Stimulated activated CD8-positive, alpha-beta memory T cell treated with anti-CD3 and anti-CD28 coated beads, Interleukin-12 subunit alpha, Interleukin-12 subunit beta, amount 100 ng/mL, for 24 hours (primary cell): Measurements from ENCODE around the gene SLC23A1.

Experiments used
- DNase-seq: peaks from one replicate; pipeline ENCODE4 v3.0.0-alpha.2; 2020; ENCODE audit errors: extremely low read depth

SLC23A1 gene

DNA sequence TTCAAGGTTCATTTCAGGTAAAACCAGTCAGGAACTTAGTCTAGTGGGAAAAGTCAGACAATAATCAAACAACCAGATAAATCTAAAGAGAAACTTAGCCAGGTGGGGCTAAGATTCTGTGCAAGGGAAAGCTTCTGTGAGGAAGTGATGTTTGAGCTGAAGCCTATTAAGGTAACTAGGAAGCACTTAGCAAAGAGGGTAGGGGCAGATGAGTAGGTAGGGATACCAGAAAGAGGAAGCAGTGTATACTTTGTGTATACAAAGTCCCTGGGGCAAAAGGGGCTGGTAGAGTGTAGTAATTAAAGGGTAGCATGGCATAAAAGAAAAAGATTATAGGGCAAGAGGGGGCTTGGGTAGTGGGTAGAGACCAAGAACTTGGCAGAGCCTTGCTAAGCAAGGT, 24.4 kb upstream of the SLC23A1 start:
- DNase-seq, result no peak

GRCh38 chr5:139406963-139407362, 23.9 kb upstream of the SLC23A1 start:
- no peak for DNase-seq

GRCh38 chr5:139404484-139404840, 21.4 kb upstream of the SLC23A1 start:
- no peak for DNase-seq

- peak; percentile 98 for DNase-seq
Measured at GRCh38 chr5:139403787-139404483, 20.8 kb upstream of the SLC23A1 start, which contains the start of gene SPATA24. Gene SPATA24 (minus strand): TSS chr5:139404089. CDS start chr5:139404060, 29 bp downstream.

- no peak for DNase-seq
Measured at GRCh38 chr5:139403418-139403786, 20.3 kb upstream of the SLC23A1 start.

DNA sequence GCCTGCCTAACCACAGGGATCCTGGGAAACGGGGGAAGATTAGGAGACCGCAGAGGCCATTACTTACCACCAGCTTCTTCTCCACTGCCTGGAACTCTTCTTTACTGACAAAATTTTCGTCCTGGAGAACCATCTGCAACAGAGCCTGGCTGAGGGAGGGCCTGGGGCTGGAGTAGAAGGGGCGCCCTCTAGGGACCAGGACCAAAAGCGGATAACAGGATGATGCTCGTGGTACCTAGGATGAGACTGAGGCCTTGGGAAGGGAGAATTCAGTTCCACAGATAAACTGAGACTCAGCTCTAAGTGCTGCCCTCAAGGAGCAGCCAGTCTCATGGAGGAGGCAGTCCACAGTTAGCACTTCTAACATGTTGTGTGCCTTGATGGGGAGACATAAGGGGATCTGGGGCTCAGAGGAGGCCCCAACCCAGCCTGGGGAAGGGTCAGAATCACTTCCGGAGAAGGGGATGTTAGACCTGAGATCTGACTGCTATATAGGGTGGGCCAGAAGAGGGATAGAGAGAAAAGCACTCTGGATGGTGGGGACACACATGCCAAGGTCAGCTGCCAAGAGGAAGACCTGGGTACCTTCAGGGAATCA, 19.6 kb upstream of the SLC23A1 start:
- no peak for DNase-seq

DNA sequence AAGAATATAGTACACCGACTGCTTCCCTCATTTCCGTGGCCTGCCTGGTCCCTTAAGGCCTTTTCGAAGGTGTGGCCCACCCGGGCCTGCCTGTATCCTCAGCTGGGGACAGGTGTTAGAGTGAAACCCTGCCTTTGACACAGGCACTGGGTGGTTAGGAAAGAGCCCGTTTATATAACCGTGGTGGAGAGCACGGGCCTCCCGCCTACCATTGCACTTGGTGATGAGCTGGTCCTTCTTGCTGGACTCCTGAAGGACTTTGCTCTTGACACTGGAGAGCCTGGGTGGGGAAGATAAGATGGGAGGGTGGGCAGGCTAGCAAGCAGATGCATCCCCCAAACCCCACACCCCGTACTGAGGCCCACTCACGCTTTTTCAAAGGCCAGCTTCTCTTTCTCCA, 18.4 kb upstream of the SLC23A1 start:
- no peak for DNase-seq

GRCh38 chr5:139399501-139400121, 16.5 kb upstream of the SLC23A1 start:
- DNase-seq, result no peak

DNA sequence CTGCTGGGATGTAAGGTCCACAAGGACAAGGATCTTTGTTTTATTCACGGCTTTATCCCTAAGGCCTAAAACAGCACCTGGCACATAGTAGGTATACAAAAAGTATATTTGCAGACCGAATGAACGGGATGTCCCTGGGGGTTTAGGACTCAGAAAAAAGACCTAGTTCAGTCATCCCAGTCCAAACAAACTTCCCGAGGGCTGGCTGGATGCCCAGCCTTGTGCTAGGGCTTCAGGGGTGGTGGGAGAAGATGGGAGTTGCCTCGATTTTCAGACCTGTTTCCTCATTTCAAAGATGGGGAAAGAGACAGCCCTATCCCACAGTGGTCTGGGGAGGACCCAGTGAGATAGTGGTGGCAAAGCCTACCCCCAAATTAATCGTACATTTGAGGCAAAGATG, 14.8 kb upstream of the SLC23A1 start:
- no peak for DNase-seq

DNA sequence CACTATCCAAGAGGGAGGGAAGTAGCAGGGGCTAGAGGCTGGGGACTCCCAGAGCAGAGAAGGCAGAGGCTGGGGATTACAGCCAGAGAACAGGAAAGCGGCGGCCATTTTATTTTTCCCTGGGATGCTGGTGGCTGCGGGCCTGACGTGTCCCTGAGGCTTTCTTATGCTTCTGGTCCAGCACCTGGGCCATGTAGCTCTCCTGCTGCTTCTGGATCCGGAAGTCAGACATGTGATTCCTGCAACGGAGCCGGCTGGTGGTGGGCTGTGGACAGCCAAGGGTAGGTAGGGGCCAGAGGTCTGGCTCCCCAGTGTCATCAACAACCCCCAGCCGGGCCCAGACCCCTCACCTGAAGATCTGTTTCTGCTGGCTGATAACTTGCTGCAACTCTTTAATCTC, 13.6 kb upstream of the SLC23A1 start:
- no peak for DNase-seq

DNA sequence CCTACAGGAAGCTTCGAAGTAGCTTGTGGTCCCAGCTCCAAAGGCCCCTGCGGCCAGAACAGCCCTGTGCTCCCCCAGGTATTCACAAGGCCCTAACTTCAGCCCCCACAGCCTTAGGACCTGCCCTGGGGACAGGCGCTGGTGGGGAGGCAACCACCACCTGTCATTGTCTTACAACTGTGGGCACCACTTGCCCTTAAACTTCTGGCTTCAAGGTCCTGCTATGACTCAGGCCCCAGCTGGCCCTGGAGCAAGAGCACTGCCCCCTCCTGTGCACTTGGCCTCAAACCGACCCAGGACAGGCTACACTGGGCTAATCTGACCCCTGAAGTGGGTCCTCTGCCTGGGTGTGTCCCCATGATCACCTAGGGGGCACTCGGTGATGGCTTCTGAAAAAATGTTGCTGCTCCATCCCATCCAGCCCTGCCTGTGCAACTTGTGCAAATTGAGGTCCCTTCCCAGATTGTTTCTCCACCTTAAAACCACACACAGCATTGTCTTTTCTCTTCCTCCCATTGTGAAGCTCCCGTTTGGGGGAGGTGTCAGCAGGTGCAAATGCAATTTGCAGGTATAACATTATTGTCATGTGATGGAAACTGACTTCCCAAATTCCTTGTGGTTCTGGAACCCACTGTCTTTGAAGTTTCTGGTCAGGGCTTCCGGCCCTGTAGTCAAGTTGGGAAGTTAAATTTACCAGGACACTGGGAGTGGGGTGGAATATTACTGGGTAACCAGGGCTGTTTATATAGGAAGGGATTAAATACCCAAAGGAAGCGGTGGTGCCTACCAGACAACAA, 12.9 kb upstream of the SLC23A1 start:
- no peak for DNase-seq

- DNase-seq, result no peak
Measured at GRCh38 chr5:139394654-139395566, 11.8 kb upstream of the SLC23A1 start, which contains the start of gene PROB1. Gene PROB1 (minus strand): TSS chr5:139395104. CDS start chr5:139395081, 23 bp downstream.

GRCh38 chr5:139394123-139394653, 11.1 kb upstream of the SLC23A1 start:
- DNase-seq, result no peak

GRCh38 chr5:139393497-139394122, 10.5 kb upstream of the SLC23A1 start:
- DNase-seq, result no peak

DNA sequence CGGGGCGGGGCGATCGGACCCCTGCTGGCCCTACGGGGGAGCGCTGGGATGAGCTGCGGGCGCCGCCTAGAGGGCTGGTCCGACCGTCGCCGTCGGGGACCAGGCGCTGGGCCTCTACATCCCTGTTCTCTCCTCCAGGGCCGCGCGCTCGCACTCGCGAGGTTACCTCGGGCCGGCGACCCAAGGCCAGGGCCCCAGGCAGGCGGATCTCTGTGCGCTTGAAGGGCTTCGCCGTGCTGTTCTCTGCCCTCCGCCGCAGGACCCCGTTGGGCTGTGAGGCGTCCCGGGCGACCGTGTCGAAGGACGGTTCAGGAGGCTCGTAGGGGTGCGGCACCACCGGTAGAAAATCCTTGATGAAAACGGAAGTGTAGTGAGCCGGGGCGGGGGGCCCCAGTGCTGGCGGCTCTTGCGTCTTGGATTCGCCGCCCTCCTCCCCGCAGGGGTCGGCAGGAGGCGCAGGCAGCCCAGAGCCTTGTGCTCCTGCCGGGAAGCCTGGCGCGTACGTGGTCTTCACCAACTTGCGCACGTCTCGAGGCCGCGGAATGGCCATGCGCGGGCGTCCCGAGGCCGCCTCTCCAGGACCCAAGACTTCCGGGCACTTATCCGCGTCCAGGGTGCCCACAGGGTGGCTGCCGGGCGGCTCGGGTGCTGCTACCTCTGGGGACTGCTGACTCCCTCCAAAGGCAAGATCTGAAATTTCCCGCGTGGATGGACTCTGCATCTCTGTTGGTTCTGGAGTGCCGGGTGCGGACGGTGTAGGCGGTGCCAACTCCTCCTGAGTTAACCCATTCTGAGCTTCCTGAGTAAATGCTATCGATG, 9.8 kb upstream of the SLC23A1 start:
- DNase-seq, result peak; percentile 53

DNA sequence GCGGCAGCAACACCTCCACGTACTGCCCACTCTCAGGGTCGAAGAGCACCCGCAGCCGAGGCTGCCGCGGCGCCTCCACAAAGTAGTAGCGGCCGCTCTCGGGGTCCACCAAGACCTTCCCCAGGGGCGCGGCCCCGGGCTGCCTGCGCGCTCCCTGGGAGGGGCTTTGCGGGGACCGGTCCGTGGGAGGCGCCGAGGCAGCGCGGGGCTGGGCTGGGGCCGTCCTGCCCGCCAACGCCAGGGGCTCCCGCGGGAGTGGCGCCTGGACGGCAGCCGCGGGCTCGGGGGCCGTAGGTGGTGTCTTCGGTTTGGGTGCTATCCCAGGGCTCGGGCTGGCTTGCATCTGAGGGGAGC, 9.2 kb upstream of the SLC23A1 start:
- no peak for DNase-seq

DNA sequence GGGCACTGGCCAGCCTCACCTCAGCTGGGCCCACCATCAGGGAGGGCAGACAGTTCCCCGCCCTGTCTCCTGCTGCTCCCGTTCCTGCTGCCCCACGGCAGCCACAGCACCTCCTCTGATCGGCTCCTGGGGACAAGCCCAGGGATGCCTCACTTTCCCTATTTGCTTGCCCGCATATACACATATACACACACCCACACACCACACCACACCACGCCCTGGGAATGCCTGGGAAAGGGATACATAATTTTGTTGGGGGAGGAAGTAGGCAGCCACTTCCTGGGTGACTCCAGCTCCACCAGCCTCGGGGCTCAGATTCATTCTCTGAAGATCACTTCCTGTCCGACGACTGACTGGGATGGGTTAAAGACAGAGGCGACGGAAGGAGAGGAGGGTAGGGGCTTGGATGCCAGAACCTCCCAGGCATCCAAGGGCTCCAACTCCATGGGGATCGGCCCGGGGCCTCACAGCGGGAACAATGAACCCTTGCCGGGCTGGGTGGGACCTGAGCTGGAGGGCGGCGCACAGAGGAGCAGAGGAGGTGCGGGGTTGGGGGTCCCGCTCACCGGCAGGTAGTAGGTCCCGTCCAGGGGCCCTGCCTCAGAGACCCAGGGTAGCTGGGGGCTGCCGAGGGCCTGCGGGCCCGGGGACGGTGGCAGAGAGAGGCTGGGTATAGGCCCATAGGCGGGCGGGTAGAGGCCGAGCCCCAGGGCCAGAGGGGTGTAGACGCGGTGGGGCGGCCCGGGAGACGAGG, 8.7 kb upstream of the SLC23A1 start:
- DNase-seq, result no peak

- DNase-seq, result no peak
Measured at GRCh38 chr5:139390639-139391569, 7.8 kb upstream of the SLC23A1 start.
